HG03135 (cell line): Measurements from ENCODE around the gene EFHC1.
"Not testable (repeated sequence)": the region's sequence is repeated elsewhere in the genome, so short reads cannot be mapped to it uniquely, and the experiment has no call there.

Experiments used
- ATAC-seq: cut with Tn5 transposase; IDR thresholded peaks from one replicate; pipeline ENCODE4 v1.9.1; 2021; ENCODE audit warnings: mild to moderate bottlenecking, moderate library complexity; ENCODE audit not compliant: unreplicated experiment

Gene EFHC1

GRCh38 chr6:52399511-52400312 is 20.4 kb upstream of the EFHC1 start:
- no peak for ATAC-seq

GRCh38 chr6:52400313-52401041 is 19.7 kb upstream of the EFHC1 start:
- no peak for ATAC-seq

- no peak for ATAC-seq
Measured at GRCh38 chr6:52403086-52403485, 17.1 kb upstream of the EFHC1 start.

GRCh38 chr6:52403627-52404026 is 16.5 kb upstream of the EFHC1 start:
- no peak for ATAC-seq

- no peak for ATAC-seq
Measured at GRCh38 chr6:52405243-52405642, 14.9 kb upstream of the EFHC1 start.

- ATAC-seq = no peak
Measured at GRCh38 chr6:52407467-52407866, 12.7 kb upstream of the EFHC1 start.

GRCh38 chr6:52409499-52409898 is 10.6 kb upstream of the EFHC1 start:
- no peak for ATAC-seq

GRCh38 chr6:52410979-52411378 is 9.2 kb upstream of the EFHC1 start:
- no peak for ATAC-seq

- no peak for ATAC-seq
Measured at GRCh38 chr6:52411911-52412310, 8.2 kb upstream of the EFHC1 start.

- no peak for ATAC-seq
Measured at GRCh38 chr6:52415333-52415732, 4.8 kb upstream of the EFHC1 start.

GRCh38 chr6:52415917-52416628 is 4.1 kb upstream of the EFHC1 start:
- ATAC-seq = no peak

- ATAC-seq = no peak
Measured at GRCh38 chr6:52416629-52417151, 3.5 kb upstream of the EFHC1 start.

- no peak for ATAC-seq
Measured at GRCh38 chr6:52417675-52418111, 2.4 kb upstream of the EFHC1 start.

- no peak for ATAC-seq
Measured at GRCh38 chr6:52418606-52419005, 1.5 kb upstream of the EFHC1 start.

GRCh38 chr6:52420668-52421358 is 671 bp downstream of the EFHC1 start:
- no peak for ATAC-seq

- ATAC-seq = no peak
Measured at GRCh38 chr6:52422156-52422555, 2.0 kb downstream of the EFHC1 start.

GRCh38 chr6:52423448-52423847 is 3.3 kb downstream of the EFHC1 start:
- no peak for ATAC-seq

GRCh38 chr6:52423971-52424381 is 3.8 kb downstream of the EFHC1 start:
- ATAC-seq = no peak

- no peak for ATAC-seq
Measured at GRCh38 chr6:52424513-52424912, 4.4 kb downstream of the EFHC1 start.

GRCh38 chr6:52426667-52427066 is 6.5 kb downstream of the EFHC1 start:
- no peak for ATAC-seq

- ATAC-seq = not testable (repeated sequence)
Measured at GRCh38 chr6:52433294-52433693, 13.2 kb downstream of the EFHC1 start.
